ENCODE measurements around the gene KIAA1549.

KIAA1549 gene

DNA sequence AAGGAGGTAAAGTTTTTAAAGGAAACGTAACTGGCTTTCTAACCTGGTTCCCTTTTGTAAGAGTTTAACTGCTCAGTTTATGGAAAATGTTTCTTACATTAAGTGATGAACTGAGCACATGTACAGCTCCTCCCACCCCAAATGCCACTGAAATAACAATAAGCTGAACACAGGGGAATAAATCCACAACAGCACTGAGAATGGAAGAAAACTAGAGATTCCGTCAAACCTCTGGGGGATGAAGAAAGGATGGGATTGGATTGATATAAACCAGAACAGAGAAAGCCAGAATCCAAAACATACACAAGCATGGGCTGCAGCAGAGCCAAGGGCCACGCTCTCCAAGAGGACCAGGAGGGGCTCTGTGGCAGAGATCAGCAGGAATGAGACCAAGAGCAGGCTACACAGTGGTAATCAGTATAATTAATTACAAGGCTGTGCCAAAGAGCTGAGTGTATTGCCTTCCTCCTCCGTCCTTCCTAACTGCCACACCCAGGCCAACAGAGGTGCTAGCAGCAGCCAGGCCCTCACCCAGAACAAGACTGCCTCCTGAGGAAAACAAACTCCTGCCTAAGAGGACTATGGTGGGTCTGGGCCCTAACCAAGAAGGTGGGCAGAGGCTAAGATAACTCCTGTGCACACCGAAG is 73.9 kb downstream of the KIAA1549 start:
- DNase-seq (ENCODE audit: low read depth in 2 of 2): no peak

DNA sequence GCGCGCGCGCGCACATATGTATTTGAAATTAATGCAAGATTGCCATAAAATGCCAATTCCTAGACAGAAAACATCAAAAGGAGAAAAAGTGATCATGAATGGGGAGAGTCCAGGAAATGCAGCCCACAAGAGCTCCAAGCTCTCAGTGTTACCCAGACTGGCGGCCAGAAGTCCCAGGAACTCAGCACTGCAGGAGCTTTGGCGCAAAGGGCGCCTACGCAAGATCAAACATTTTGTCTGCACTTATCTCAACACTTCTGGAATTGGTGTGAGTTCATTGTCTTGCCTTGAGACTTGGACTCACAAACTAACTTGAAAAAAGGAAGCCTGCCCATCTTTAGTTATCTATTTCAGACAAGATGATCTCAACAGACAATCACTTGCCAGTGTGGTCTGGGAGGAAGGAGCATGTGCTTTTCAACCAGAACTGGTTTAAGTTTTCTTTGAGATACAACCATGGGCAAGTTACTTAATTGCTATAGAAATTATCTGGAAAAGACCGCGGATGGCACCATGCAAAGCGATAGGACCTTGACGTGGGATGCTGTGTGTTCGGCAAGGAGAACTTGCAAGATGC is 77.2 kb downstream of the KIAA1549 start:
- no peak for DNase-seq (ENCODE audit: low read depth in 2 of 2)

DNA sequence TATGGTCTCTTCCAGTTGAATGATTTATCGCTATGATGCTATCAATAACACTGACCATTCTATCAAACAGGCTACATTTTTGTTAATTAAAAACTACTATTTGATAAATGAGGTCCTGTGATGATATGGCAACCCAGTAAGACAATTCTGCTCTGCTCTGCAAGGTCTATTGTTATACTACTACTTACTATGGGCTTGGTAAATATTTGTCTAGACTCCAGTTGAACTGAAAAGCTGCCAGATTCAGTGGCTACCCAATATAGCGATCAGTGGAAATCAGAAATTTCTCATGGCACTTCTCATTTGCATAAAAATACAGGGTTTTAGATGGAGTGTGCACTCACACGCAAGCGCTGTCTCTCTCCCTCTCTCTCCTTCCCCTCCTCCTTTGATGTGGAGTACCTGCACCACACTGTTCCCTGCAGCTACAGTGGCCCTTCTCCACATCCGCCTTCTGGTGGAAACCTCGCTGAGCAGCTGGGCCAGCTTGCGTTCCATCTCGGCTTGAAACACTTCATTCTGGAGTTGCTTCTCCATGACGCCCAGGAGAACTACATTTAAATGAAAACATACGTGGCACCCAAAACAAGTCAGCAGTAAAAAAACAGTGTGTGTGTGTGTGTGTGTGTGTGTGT is 77.9 kb downstream of the KIAA1549 start:
- DNase-seq (ENCODE audit: low read depth in 2 of 2): peak; percentile 49 to 64

DNA sequence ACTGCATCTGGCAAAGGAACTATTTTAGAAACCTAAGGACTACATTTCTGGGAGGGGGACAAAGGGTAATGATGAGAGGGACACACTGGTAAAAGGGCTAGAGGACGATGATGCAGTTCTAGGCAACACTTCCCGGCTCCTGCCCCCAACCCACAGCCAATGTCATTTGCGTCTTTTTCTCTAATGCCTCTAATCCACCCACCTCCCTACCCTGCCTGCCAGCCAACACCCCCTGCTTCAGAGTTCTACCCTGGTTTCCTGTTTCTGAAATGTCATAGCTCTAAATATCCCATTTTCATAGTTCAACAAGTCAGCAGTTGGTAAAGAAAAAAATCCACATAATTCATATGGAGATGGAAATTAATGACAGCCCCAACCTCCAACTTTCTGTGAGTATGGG is 79.0 kb downstream of the KIAA1549 start:
- DNase-seq (ENCODE audit: low read depth in 2 of 2): no peak

DNA sequence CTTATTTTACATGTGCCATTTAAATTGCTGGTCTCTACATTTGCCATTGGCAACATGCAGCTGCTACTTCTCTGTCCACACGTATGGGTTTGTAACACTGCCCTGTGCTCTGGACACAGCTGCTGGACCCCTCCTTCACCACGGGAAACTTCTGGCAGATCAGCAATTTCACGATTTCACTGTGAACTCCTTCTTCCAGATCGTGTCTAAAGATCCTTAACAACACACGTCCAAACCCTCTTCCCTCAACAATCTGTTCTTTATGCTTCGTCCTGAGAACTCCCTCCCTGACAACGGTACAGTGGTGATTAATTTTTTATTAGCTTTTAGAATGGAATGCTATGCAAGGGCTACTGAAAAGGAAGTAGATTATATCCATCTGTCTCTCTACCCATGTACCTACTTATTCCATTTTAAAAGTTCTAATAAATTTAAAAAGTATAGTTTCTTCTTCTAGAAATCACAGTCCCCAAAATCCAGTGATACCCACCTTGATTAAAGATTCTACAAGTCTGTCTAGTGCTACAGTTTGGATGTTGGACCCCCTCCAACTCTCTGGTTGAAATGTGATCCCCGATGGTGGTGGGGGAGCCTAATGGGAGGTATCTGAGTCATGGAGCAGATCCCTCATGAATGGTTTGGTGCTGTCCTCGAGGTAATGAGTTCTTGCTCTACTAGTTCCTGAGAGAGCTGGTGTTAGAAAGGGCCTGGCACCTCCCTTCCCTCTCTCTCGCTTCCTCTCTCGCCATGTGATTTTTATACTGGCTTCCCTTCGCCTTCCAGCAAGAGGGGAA is 81.0 kb downstream of the KIAA1549 start:
- no peak for DNase-seq (ENCODE audit: low read depth in 2 of 2)

DNA sequence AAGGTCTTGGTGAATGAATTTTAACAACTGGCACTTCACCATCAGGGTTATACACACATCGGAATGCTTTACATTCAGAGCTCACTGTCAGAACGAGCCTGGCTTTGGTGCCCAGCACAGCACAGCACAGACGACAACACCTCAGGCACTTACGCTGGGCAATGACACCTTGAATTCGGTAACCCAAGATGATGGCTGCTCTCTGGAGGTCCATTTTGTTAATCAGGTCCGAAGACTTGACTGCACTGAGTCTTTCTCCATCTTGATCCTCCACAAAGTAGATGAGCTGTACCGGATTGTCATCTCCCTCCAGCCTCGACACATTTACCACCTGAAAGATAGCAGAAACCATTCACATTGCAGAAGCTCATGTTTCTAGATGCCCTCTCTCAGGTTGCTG is 82.4 kb downstream of the KIAA1549 start:
- DNase-seq (ENCODE audit: low read depth in 2 of 2): no peak

DNA sequence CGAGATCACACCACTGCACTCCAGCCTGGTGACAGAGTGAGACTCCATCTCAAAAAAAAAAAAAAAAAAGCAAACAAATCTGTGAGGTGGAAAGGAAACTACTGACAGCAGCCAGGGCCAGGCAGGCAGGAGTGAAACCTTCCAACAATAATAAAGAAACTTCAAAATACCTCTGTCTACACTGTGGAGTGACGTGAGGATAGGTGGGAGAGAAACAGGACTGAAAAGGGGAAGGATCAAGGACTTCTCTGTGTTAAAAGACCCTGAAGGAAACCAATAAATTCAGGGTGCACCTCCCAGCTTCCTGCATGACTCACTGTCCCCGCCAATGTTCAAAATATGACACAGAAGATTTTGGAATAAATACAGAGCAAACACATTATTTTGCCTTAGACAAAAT is 82.9 kb downstream of the KIAA1549 start:
- DNase-seq (ENCODE audit: low read depth in 2 of 2): no peak

DNA sequence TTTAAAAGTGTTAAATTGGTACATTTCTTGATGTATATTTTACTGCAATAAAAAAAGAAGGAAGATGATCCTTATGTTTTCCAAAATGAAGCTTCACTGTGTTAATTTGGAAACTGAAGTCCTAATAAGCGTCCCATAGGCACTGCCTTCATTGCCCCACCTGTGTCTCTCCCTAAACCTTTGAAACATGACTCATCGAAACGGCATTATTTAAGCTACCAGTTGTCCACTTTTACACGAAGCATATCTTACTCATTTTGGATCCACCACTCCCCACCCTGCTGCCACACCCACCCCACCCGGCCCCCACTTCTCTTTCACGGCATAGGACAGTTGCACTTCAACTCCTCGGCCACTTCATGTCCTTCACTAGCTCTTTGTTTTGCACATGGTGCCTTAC is 85.5 kb downstream of the KIAA1549 start:
- no peak for DNase-seq (ENCODE audit: low read depth in 2 of 2)

DNA sequence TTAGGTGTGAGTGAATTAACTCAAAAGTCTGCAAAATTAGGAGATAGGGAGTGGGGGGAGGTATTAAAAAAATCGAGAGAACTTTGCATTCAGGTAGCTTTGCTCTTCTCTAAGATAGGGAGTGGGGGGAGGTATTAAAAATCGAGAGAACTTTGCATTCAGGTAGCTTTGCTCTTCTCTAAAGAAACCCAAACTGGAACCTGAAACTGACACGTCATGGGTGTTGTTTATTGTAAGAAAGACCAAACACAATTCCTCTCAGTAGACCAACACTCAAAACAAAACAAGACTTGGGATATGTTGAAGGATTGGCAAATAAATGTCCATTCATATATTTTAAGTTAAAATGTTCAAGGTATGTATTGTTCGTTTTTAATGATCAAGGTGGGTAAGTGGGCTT is 87.9 kb downstream of the KIAA1549 start:
- DNase-seq (ENCODE audit: low read depth in 2 of 2): no peak

DNA sequence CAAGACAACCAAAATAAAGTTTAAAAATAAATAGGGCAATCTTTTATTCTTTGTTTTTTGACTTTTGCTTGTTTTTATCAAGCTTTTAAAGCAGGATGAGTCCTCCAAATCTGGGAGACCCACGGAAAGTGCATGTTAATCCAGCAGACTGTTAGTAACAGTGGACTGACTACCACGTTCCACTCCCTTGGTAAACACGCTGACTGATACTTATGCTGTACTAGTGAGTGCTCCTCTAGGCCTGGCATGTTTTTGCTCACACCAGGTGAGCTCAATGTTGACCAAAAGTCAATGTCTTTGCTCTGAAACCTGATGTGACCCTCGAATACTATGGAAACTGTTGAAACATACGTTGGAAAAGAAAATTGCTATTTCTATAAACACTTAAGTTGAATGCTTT is 88.4 kb downstream of the KIAA1549 start:
- no peak for DNase-seq (ENCODE audit: low read depth in 2 of 2)

DNA sequence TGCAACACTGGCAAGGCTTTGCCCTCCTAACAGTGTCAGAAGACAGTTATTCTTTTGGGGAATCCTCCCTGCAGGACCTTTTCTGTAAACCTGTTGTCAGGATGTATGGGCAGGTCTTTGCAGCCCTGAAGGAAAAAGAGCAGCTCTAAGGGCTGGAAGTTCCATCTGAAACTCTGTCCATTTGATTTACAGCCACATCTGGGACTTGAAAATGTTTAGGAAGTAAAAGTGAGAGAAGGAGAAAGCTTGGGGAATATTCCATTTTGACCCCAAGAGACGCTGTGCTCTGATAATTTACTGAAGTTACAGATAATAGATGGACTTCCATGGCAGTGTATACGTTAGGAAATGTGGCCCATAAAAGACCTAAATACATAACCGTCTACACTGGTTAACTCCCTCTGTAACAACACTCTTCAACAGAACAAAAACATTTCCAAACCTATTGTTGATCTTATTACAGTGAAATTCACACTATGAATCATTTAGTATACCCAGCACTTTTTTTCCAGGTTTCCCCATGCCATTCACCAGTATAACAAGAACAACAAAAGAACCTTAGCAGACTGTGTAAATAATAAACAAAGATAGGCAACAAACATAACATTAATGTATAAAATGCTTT is 89.1 kb downstream of the KIAA1549 start:
- DNase-seq (ENCODE audit: low read depth in 2 of 2): no peak

DNA sequence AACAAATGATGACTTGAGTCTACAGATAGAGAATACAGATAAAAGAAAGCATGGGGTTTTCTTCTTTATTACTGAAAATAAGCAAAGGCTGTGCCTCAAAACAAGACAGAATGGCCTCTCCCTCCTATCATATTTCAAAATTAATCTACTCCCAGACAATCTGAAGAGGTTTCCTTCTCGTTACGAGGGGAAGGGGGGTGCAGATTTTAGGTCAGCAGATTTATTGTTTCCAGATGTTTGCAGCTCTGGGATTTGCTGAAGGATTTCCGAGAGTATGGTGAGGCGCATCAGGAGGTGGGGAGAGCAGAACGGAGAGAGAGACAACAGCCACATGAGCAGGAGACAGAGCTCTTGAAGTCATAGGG is 89.8 kb downstream of the KIAA1549 start:
- no peak for DNase-seq (ENCODE audit: low read depth in 2 of 2)

DNA sequence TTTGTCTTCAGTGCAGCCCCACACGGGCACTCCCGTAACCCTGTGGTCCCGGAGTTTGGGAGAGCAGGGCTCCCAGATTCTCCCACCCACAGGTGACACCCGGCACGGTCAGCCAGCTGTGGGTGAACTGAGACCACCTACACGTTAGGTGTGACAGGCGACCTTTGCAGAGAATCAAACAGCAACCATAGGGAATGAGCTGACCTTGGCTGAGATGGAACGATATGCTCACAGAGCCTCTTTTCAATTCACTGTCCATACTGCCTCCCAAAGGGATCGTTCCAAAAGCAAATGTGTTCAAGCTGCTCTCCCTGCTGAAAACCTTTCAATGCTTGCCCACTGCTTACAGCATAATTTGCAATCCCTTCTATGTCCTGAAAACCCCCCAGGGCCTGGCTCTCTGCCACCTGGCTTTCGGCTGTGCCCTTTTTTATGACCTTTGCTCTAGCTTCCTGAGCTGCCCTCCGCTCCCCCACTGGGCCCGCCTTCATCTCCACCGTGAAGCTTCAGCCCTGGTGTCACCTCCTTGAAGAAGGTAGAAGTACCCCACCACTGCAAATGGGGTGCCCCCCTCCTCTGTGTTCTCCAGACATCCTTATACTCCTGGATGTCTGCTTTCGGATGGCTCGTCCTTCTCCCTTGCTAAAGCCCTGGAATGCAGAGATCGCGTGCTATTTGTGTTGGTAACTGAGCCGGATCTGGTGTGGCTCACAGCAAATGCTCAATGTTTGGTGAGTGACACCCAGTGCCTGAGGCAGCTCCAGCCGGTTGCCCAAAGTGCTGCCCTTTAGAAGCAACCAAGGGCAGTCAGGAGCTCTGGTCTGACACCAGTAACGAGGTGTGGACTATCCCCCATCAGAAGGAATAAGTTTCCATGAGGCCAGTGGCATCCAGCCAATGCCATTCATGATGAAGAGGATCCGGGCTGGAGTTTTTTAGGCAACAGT is 90.4 kb downstream of the KIAA1549 start:
- no peak for DNase-seq (ENCODE audit: low read depth in 2 of 2)

DNA sequence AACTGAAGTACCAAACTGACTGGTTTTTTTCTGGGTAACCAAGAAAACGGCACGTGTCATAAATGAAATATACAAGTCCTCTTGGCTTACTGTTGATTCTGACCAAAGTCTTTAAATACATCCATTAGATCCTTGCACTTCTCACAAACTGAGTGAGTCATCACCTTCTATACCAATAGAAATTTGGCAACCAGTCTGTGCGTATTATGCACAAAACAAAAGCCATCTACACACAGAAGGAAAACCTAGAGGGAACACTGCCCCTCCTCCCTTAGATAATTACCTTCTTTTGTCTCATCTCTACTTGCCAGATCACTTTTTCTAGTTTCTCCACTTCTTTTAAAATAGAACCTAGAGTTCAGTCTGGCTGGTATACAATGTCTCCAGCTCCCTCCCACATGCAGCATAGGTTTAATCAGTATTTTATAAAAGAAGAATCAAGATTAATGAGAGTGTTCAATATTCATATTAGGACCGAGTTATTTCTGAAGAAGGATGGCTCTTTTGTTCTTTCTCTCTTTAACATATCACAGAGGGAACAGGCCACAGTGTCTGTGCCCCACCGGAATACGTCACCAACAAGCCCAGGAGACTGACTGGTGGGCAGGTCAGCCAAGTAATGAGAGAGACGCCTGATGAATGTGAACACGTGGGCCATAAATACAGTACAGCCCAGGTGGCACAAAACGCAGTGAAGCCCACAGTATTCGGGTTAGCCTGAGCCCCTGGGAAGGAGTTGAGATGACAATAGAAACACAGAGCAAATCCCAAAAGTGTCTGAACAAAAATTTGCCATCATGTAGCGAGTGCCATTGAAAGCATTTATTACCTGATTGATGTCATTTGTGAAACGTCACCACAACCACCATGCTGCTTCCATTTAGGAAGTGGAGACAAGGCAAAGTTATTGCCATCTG is 91.3 kb downstream of the KIAA1549 start:
- DNase-seq (ENCODE audit: low read depth in 2 of 2): no peak

DNA sequence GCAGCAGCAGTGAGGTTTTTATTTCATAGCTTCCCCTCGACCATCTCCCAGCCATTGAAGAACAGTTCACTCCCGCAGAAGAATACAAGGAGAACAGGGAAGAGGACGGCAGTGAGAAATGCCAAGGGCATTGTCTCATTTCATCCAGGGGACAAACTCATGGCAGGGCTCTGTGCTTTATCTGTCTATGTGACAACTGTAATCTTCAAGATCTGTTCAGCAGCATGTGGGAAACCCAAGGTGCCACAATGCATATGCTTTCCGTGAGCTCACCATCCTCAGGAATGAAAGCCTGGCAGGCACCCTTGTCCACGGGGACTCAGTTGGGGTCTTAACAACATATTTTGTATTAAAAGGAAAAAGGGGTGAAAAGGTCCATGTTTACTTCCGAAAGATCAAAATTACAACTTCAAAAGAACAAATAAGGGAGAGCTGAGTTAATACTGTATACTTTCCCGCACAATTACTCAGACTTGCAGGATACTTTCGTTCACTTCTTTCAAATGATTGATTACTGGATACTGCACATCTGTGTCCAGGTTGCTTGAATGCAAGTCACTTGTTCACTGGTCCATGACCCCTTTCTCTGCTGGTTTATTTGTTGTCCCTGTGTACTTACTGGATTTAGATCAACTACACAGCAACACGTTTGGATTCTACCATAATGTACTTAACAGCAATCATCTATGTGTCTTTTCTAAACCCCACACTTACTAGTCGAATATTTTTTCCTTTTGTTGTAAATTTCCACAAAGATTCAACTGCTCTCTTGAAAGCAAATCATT is 93.1 kb downstream of the KIAA1549 start:
- no peak for DNase-seq (ENCODE audit: low read depth in 2 of 2)

DNA sequence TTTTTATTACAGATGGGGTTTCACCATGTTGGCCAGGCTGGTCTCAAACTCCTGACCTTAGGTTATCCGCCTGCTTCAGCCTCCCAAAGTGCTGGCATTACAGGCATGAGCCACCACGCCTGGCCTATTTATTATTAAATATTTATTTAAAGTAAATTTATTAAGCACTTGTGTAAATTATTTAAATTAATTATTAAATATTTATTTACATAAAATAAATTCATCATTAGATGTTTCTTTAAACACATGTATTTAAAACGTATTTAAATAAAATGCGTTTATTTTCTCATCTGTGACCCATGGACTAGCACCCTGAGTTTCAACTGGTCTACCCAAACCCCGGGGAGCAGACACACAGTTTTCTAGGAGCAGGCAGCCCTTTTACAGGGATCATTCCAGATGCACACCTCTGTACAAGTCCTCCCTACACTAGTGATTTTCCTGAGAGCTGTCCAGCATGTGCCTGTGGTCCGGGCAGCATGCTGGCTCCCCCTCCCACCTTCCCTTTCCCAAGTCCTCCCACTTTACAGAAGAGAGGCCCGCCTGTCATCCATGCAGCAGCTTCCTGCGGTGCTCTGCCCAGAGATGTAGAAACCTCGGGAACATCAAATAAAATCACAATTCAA is 94.0 kb downstream of the KIAA1549 start:
- DNase-seq (ENCODE audit: low read depth in 2 of 2): no peak

DNA sequence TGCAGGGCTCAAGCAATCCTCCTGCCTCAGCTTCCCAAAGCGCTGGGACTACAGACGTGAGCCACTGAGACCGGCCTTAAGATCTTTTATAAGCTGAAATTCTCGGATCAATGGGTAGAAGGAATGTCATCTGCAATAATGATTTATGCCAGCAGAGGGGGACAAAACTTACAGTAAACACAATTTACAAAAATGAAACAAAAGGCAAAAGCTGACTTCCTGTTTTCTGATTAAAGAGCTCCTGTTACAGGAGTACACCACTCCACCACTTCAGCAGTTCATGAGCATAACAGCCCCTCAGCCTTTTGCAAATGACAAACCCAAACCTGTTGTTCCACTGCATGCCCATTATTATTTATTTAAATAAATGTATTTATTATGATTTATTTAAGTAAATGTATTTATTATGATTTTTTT is 94.7 kb downstream of the KIAA1549 start:
- DNase-seq (ENCODE audit: low read depth in 2 of 2): peak in 1 of 2 donors; percentile 25

DNA sequence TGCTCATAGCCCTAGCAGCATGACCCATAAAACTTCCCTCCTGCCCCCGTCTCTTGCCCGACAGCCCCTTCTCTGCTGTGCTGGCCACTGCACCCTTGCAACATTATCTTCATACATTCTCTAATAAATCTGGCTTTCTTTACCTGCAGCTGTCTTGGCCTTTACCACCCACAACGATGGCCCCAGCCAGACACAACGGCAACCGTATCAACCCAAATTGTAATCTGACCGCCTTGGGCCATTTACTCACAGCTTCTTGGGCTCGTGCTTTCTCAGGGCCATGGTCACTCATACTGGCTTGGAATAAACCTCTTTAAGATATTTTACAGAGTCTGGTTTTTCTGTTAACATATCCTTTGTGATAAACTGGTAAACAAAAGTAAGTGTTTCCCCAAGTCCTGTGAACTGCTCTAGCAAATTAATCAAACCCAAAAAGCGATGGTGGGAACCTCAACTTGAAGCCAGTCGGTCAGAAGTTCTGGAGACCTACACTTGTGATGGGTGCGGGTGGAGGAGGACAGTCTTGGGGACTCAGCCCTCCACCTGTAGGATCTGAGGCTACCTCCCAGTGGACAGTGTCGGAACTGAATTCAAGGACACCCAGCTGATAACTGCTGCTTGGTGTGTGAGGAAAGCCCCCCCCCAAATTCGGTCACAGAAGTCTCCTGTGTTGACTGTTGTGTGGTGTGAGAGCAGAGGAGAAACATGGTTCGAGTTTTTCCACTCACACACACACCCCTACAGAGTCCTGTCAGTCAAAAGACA is 95.6 kb downstream of the KIAA1549 start:
- DNase-seq (ENCODE audit: low read depth in 2 of 2): no peak
